HG02678 (cell line): ENCODE data around the gene IDH3A.
"Not testable (repeated sequence)": the region's sequence is repeated elsewhere in the genome, so short reads cannot be mapped to it uniquely, and the experiment has no call there.

Source experiments
- ATAC-seq: cut with Tn5 transposase; IDR thresholded peaks from one replicate; pipeline ENCODE4 v1.9.1; 2021; ENCODE audit warnings: mild to moderate bottlenecking, moderate library complexity; ENCODE audit not compliant: unreplicated experiment

Gene IDH3A

DNA sequence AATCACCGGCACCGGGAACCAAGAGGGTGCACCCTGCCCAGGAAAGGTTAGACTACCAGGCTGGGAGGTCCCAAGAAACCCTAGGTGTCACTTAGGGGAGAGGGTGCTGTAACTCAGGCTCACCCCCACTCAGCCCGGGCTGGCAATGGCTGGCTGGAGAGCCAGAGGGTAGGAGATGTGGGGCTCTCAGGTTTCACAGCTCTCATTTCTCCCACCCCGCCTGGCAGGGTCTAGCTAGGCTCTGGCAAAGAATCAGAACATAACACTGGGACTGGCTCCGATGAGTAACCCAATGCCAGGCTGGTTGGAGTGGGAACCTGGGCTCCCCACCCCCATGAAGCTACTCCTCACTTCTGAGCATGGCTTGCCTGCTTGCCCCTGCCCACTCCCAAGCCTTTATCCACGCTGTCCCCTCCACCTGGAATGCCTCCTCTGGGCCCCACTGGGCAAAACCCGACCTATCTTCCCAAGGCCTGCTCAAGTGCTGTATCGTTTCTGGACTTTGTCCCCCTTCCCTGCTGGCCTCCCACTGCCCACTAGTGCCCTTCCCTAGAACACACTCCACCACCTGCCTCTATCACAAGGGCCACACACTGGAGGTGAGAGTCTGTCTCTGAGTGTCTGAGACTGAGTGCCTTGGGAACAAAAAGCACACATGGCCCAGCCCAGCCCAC lies 19.9 kb upstream of the IDH3A start:
- ATAC-seq, result no peak

DNA sequence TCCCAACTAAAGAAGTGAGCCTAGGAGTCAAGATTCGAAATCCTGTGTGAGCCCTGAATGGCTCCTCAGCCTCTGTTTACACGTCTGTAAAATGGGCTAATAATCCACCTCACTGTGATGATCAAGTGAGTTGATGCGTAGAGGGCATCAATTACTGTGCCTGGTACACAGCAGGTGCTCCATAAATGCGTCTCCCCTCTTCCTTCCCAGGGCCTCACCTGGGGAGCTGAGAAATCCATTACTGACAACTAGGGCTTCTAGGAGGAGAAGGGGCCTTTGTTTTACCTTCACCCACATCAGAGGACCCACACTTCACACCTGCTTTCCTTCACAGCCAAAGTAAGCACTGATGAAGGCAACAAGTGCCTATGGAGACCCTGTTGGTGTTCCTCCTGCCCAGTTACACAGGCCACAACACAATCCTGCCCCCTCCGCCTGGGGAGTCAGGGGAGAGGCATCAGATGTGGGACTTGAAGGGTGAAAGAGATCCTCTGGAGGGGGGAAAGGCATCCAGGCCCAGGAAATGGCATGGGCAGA lies 19.3 kb upstream of the IDH3A start:
- no peak for ATAC-seq

DNA sequence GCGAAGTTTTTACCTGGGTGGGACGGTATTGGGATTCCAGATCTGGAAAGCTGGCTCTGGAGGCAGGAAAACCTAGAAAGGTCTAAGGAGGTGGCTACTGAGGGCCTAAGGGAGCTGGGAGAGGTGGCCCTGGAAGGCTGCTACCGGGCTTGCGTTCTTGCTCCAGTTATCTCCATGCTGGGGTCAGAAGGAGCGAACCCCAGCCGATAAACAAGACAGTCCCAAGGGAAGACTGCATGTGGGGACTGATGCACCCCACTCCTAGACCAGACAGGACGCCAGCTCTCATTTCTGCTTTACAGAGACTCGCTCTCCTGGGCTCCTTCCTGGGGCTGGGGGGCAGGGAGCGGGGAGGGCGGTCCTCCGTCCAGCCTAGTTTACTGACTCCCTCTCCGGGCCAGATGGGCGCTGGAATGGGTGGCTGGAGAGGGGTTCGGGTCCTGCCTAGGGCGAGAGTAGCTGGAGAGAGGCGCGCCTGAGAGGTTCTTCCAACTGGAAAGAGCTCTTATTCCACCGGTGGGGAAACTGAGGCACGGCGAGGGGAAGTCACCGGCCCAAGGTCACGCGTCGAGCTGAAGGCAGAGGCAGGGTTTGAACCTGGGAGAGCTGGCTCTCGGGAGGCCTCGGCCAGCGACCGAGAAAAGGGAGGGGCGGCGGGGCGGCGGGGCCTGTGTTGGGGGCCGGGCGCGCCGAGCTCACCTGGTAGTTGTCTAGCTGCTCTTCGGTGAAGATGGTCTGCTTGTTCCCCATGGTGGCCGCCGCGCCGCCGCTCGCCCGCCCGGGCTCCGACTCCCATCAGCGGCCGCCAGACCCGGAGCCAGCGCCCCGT lies 18.5 kb upstream of the IDH3A start:
- ATAC-seq, result peak; percentile 42

DNA sequence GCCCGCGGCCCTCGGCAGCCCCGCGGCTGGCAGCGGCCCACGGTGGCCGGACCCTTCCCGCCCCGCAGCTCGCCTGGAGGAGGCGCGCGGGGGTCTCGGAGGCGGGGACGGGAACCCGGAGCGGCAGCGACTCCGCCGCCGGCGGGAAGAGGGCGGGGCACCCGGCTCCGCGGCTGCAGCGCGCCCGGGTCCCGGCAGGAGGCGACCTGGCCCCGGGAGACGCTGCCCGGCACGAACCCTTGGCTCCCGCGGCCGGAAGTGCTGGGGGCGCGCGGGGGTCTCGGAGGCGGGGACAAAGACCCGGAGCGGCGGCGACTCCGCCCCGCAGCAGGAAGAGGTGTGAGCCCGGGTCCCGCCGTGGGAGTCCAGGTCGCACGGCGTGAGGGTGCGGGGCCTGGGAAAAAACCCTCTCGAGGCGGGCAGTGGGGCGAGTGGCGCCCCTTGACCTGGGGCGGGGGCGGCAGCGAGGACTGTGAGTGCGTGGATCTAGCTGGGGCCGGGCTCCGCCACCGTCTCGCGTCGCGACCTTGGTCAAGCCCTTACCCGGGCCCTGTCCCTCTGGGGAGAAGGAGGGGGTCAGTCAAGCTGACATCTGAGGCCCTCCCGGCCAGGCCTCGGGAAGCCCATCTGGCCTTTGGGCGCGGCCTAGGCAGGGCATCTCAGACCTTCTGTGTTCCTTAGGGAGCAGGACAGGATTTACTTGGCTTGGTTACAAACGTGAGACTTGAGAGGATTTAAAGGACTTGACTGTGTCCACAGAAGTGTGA lies 17.7 kb upstream of the IDH3A start, which contains the start of gene CIB2:
Gene CIB2, minus strand, starts transcription at position 151 of the 767 bp plus-strand sequence. CDS start 230 bp downstream, outside the sequence.
- peak; percentile 88 for ATAC-seq

DNA sequence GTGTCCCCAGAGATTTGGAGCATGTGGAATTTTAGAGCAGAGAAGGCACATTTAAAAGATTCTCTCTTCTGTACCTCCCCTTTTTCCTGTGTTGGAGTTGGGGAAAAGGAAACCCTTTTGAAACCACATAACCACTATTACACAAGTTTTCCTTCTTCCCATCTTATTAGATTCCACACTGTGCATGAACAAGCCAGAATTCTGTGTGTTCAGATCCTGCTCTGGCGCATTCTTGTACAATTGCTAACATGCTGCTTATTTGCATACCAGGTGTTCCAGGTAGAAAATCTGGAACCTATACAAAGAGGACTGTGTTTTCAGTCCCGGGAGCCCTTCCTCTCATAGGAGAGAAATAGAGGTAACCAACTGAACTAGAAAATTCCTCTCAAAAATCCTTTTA lies 15.4 kb upstream of the IDH3A start:
- no peak for ATAC-seq

DNA sequence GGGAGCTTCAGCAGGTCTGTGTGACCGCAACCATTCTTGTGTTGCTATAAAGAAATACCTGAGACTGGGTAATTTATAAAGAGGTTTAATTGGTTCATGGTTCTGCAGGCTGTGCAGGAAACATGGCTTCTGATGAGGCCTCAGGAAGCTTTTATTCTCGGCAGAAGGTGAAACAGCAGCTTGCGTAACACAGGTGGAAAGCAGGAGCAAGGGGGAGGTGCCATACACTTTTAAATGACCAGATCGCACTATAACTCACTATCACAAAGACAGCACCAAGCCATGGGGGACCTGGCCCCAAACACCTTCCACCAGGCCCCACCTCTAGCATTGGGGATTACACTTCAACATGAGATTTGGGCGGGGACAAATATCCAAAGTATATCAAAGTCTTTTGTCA lies 9.6 kb upstream of the IDH3A start:
- no peak for ATAC-seq

DNA sequence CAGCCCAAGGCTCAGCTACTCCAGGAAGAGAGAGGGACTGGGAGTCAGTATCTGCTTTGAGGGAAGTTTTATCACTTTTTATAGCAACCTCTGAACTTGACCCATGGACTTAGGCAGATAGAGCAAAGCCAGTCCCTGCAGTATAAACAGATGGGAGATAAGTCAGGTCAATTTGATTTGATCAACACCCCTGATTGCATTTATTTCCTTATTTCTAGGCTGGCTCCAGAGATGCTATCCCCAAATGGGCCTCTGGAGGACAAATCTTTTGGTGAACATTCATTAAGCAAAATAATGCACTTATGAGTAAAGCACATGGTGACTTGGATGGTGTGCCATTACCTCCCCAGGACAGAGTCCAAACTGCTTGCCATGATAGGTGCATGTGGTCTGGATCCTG lies 8.9 kb upstream of the IDH3A start:
- ATAC-seq, result no peak

DNA sequence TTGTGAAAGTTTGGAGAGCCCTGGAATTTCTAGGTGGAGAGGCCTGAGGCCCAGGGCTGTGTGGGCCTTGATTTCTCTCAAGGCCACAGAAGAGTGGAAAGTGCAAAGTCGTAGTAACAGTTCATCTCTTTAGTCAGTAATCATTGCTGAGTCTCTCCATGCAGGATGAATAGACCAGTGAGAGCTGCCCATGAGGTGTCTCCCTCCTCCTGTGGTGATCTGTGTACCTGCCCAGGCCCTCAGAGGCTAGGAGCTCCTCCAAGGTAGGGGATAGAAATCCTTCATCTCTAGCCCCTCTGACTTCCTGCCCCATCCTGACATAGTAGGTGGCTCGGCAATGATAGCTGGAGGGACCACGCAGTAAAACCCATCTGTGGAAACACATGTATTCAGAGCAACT lies 6.8 kb upstream of the IDH3A start:
- no peak for ATAC-seq

DNA sequence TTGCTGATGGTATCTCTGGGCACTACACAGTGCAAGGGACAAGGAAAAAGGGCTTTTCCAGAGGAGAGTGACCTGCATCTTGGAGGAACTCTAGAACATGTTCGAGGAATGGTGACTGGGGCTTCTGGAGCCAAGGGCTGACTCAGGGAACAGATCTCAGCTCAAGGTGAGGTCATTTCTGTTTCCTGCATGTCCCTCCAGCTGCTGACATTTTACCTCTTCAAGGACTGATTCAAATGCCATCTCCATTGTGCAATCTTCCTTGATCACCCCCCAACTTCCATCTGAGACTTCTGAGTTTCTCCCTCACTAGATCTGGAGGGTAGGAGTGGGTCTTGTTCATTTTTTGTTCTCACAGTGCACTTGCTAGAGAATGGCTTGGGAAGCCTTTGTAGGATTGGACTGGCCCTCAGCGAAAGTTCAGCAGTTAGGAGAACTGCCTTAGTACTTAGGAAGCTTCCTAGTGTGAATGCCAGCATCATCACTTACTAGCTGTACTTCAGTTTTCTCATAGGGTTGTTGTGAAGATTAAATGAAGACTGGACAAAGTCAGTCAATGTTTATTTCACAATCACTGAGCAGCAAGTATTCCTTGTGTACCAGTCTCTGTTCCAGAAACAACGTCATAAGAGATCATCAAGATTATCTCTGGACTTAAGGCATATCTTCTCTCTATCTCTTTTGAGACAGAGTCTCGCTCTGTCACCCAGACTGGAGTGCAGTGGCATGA lies 2.6 kb upstream of the IDH3A start:
- no peak for ATAC-seq

DNA sequence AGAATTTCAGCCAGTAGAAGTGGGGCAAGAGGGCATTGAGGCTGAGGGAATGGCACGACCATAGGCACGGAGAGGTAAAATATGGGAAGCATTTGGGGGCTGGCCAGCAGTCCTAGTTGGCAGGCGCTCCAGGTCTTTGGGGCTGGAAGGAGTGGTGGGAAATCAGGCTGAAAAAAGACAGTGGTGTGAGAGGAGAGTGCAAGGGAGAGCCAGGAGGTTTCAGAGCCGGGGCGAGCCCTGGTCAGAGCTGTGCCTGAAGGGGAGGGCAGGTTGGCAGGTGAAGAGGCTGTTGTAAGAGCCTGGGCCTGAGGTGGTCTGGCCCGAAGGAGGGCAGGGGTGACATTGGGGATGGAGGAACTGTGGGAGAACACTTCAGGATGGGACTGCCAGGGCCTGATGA lies 1.6 kb upstream of the IDH3A start:
- ATAC-seq, result no peak

DNA sequence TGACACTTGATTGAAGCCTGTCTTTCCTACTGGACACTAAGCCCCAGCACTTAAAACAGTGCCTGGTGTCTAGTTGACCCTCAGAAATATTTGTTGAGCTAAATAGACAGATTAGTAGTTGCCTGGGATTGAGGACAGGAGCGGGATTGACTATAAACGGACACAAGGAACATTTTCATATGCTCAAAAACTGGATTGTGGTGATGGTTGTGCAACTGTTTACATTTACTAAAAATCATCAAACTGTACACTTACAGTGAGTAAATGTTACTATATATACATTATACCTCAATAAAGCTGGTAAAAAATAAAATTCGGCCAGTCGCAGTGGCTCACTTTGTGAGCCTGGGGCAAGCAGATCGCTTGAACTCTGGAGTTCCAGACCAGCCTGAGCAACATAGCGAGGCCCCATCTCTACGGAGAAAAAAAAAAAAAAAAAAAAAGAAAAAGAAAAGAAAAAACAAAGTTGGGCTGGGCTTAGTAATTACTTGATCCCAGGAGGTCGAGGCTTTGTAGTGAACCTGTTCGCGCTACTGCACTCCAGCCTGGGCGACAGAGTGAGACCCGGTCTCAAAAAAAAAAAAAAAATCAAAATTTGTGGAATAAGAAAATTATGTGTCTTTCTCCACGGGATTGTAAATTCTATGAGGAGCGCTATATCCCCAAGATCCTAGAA lies 632 bp upstream of the IDH3A start:
- ATAC-seq, result no peak

DNA sequence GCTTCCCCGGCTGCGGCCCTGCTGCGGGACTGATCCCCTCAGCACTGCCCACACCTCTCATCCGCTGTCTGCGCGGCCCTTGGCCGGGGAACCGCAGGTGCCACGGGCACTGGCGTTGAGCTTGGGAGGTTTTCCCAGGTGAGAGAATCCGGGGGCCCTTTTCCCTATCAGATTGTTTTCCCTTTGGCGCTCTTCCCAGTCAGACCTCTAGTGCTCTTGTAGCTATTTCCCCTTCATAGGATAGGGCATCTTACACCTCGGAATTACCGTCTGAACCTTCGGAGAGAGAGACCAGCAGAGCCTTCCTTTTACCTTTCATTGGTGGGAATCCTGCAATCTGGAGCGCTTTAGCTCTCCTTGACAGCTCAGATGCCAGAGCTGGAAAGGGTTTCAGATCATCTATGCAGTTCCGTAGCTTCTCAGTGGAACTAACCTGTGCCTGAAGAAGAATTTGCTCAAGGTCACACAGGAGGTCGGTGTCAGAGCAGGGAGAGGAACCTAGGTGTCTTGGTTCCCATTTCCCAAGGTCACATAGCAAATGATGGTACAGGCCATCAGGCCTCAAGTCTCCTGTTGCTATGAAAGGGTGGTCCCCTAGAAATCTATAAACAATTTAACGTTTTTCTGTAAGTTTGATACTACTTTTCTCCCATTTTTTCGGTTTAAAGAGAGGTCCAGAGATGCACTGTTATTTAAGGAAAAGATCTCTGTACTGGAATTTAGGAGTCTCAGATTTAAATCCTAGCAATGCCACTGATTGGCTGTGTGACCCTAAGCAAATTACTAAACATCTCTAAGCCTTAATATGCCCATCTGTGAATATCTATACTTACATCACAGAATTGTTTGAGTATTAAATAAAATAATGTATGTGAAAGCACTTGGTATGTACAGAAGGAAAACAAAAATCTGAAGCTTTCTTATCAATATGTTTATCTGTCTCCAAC lies 916 bp downstream of the IDH3A start:
- ATAC-seq, result no peak

DNA sequence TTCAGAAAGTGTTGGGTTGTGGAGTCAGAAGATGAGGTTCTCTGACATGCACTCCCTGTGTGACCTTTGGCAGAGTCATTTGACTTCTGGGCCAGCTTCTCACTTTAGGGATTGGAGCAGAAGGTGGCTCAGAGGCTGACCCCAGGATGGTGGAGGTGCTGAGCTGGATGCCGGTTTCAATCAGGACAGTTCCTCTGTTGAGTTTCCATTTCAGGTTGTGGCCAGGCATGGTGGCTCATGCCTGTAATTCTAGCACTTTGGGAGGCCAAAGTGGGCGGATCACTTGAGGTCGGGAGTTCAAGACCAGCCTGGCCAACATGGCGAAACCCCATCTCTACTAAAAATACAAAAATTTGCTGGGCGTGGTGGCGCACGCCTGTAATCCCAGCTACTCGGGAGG lies 1.9 kb downstream of the IDH3A start:
- ATAC-seq, result not testable (repeated sequence)

DNA sequence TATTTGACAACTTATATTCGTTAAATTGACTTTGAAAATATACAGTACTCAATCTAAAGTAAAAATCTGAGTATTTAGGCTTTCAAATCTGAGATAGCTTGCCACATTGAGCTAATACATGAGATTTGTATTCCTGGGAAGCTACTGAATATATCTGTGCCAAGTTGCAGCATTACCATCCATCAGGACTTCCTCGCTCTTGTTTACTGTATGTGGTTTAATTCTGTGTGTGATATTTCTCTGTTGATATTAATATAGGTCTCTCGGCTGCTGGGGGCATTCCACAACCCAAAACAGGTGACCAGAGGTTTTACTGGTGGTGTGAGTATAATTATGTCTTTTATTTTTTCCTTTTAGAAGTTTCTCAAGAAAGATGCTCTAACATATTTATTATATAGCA lies 5.8 kb downstream of the IDH3A start:
- no peak for ATAC-seq

DNA sequence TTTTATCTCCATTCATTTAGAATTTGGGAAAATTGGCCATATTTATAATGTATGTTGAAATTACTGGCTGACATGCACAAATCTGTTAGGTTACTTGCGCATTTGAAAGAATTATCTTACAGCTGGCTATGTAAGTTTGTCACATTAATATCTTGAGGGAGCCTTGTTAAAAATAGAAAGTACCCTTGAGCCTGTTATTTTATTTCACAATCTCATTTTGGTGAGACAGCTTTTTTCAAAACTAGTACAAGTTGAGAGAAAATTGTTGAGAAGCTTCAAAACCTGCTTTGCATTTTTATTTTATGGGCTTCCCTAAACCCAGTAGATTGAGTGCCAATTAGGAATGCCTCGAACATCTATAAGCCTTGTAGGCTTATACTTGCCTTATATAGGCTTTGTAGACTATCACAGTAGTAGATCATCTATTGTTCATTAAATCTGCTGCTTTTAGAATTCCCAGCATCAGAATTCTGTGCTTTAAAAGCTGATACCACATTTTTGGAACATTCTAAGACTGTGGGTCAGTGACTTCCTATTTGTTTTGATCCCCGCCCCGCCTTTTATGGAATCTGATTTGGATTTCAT lies 6.3 kb downstream of the IDH3A start:
- ATAC-seq, result no peak

DNA sequence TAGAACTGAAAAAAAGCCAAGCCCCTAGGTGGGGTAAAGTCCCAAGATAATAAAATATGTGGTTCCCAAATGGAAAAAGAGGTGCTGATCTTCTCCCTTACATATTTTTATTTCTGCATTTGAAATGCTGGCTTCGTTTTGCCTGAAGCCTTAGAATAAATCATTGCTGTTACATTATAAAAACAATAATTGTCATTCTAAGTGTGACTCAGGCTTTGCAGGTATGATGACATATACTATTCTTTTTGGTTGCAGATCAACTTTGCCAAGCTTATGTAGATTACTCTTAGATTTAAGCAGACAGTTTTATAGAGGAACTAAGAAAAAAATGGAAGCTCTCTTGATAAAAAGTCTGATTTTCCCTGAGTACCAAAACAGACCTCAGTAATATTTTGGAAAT lies 7.5 kb downstream of the IDH3A start:
- no peak for ATAC-seq

DNA sequence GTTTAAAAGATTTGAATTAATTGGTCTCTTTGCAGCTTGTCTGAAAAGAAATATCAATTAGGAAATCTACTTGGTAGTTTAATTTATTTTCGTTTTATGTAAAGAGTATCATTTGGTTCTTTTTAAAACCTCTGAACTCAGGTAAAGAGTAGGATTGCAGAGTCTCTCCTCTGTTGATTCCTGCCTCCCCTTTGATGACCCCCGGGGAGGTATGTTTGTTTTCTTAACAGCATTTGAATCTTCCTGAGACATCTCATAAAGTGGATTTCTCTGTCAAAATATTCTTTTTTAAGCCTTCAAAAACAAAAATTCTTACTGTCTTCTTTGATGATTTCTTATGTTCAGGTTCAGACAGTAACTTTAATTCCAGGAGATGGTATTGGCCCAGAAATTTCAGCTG lies 8.0 kb downstream of the IDH3A start:
- no peak for ATAC-seq

DNA sequence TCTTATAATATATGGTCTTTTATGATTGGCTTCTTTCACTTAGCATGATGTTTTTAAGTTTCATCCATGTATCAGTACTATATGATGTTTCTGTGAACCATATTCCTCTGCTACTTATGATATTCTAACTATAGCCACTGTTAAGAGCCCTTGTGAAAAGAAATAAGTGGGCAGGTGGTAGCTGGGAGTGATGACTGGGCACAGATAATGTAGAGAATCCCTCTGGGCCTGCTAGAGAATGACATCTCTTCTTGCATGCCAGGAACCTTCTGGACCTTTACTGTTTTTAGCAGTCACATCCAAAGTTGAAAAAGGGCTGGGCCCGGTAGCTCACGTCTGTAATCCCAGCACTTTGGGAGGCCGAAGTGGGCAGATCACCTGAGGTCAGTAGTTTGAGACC lies 10.2 kb downstream of the IDH3A start:
- no peak for ATAC-seq

DNA sequence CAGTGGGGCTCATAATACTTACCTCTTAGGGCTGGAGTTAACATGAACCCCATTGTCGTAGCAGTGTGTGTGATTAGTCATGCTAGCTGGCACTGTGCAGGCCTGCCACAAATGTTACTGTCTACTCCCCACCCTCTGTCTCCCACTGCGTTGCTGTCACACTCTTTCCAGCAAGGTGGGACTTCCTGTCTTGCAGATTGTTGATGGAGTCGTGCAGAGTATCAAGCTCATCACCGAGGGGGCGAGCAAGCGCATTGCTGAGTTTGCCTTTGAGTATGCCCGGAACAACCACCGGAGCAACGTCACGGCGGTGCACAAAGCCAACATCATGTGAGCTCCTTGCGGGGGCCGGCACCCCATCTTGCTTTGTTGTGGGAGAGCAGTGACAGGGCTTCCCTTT lies 12.9 kb downstream of the IDH3A start:
- no peak for ATAC-seq
